MCF 10A (cell line): Measurements from ENCODE around the gene ZNF664. TPM values are rescaled to one million over a fixed set of nuclear protein-coding genes. Genes with fewer than 3 reads are reported as not detected.

Experiments used
- BruUV-seq: library from RNA; stranded (reverse); fragments of 400-500 nt; replicated peaks from 2 replicates; lab custom pipeline; 2021; lab: Mats Ljungman, UMichigan
- CTCF ChIA-PET: fragments of 300-600 bp; sonication (Branson Sonifier 250); formaldehyde crosslinking; extraction: SDS; loops from one replicate; lab custom pipeline; 2021; ENCODE audit warnings: antibody characterized with exemption, inconsistent platforms; lab: Yijun Ruan, JAX
- POLR2A ChIA-PET: fragments of 300-600, 350-650 bp; sonication (Branson Sonifier 250); formaldehyde crosslinking; extraction: SDS; loops from one replicate; lab custom pipeline; 2020; ENCODE audit warnings: antibody characterized with exemption, inconsistent platforms; lab: Yijun Ruan, JAX
- DNase-seq: peaks from one replicate; pipeline ENCODE4 v3.0.0-alpha.2; 2018; ENCODE audit not compliant: unreplicated experiment
- H3K27ac Mint-ChIP-seq: one replicate; pipeline ENCODE4 v1.8.0; 2022; ENCODE audit warnings: mild to moderate bottlenecking, low read depth, mixed read lengths; ENCODE audit not compliant: unreplicated experiment
- H3K27me3 Mint-ChIP-seq: one replicate; pipeline ENCODE4 v1.8.0; 2022; ENCODE audit warnings: mixed read lengths; ENCODE audit not compliant: insufficient read depth, unreplicated experiment
- H3K36me3 Mint-ChIP-seq: one replicate; pipeline ENCODE4 v1.8.0; 2022; ENCODE audit warnings: mild to moderate bottlenecking, moderate library complexity, mixed read lengths; ENCODE audit not compliant: insufficient read depth, unreplicated experiment
- H3K4me1 Mint-ChIP-seq: one replicate; pipeline ENCODE4 v1.8.0; 2022; ENCODE audit warnings: mixed read lengths; ENCODE audit not compliant: insufficient read depth, unreplicated experiment
- H3K4me3 Mint-ChIP-seq: one replicate; pipeline ENCODE4 v1.8.0; 2022; ENCODE audit warnings: mild to moderate bottlenecking, moderate library complexity, mixed read lengths; ENCODE audit not compliant: unreplicated experiment
- H3K9me3 Mint-ChIP-seq: one replicate; pipeline ENCODE4 v1.8.0; 2022; ENCODE audit warnings: mixed read lengths; ENCODE audit not compliant: unreplicated experiment
- intact Hi-C: fragments of 100-400 bp; cut with micrococcal nuclease; formaldehyde crosslinking; loops from 2 replicates; pipeline ENCODE4 v1.14.1; 2022
- total RNA-seq: library from RNA; stranded (reverse); gene quantifications from 2 replicates; pipeline ENCODE4 v1.2.3, GENCODE V29; 2022
- TF ChIP-seq, protein P1 (sequence below): fragments of 200-600 bp; IDR thresholded peaks from one replicate; pipeline ENCODE4 v1.8.0; 2022; ENCODE audit warnings: antibody characterized with exemption, mild to moderate bottlenecking; ENCODE audit not compliant: unreplicated experiment

Gene ZNF664
- total RNA-seq, 1 experiment from 2014 or later: 123 TPM

DNA sequence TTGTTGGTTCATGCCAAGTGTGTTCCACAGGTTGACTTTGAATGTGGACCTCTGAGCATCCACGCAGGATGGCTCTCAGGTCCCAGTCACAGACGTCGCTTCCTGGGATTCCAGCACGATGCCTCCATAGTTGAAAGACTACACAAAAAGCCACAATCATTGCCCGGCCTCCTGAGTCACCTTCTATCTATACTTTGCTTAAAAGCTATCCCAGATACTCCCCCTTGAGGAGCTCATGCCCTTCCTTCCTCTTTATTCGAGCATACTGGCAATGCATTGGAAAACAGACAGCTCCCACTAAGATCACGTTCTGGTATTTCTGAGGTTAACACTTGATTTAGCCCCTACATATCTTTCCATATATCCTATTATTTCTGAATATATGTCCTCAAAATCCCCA lies 40.1 kb downstream of the ZNF664 start:
- Mint-ChIP-seq H3K4me3 (no peak overlapping the region), H3K27me3 (no peaks in the 10 kb centered on the region), H3K9me3 (no peaks in the 10 kb centered on the region), H3K4me1 (peaks cover 13% of the 10 kb centered on the region), H3K27ac (no peak overlapping the region), H3K36me3 (peaks cover 45% of the 10 kb centered on the region)
- intact Hi-C loops: no loop called here
- TF ChIP-seq, protein P1, sequence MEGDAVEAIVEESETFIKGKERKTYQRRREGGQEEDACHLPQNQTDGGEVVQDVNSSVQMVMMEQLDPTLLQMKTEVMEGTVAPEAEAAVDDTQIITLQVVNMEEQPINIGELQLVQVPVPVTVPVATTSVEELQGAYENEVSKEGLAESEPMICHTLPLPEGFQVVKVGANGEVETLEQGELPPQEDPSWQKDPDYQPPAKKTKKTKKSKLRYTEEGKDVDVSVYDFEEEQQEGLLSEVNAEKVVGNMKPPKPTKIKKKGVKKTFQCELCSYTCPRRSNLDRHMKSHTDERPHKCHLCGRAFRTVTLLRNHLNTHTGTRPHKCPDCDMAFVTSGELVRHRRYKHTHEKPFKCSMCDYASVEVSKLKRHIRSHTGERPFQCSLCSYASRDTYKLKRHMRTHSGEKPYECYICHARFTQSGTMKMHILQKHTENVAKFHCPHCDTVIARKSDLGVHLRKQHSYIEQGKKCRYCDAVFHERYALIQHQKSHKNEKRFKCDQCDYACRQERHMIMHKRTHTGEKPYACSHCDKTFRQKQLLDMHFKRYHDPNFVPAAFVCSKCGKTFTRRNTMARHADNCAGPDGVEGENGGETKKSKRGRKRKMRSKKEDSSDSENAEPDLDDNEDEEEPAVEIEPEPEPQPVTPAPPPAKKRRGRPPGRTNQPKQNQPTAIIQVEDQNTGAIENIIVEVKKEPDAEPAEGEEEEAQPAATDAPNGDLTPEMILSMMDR: no peak
- ChIA-PET CTCF (interaction anchor here (0.5 to 0.9 kb wide), 2 partner anchors 68 to 759 kb away, joined by 3 read pairs; no protein-coding TSS in a partner anchor), POLR2A (interaction anchor here (0.7 kb wide), 1 partner anchor 276 kb away, joined by 3 read pairs; no protein-coding TSS in a partner anchor)
- BruUV-seq: no TSS peak
- DNase-seq: no peak

DNA sequence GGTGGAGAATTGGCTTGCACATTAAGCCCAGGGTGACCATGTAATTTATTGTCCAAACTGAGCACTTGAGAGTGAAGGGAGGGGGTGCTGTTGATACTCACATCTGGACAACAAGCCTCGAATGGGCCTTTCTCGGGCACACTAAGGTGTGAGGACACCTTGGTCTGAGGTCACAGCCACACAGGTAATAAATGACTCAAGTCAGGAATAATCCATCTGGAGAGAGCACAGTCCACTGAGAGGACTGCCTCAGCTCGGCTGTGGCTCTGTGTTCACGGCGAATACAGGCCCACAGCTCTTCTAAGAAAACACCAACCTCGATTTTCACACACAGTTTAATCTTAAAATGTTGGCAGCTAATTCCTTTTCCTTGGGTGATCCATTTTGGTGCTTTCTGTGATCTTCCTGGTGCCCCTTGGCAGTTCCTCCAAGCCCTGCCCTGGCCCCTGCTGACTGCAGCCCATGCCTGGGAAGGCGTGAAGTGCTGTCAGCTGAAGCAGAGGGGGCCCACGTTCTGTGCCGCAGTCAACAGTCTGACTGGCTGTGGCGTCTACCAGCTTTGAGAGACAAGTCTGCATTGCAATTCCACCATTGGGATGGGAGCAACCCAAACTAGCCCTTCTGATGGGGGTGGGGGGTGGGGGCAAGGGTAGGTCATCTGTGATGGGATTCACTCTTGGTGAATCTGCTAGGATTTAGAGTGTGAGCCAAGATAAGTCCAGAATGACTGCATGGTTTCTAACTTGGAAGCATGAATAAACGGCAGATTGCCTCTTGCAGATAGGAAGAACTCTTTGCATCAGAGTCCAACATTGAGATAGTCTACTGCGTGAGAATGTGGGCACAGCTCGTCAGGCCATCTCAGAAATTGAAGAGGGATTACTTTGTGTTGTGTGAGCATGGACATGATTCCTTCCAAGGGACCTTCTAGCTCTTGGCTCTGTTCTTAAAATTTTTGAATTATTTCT lies 42.8 kb downstream of the ZNF664 start:
- H3K4me3 Mint-ChIP-seq: no peak overlapping the region
- peaks cover 1% of the 10 kb centered on the region for H3K4me1 Mint-ChIP-seq
- POLR2A ChIA-PET: interaction anchor here (0.6 to 0.8 kb wide), 2 partner anchors 49 to 385 kb away, joined by 3 read pairs; no protein-coding TSS in a partner anchor

DNA sequence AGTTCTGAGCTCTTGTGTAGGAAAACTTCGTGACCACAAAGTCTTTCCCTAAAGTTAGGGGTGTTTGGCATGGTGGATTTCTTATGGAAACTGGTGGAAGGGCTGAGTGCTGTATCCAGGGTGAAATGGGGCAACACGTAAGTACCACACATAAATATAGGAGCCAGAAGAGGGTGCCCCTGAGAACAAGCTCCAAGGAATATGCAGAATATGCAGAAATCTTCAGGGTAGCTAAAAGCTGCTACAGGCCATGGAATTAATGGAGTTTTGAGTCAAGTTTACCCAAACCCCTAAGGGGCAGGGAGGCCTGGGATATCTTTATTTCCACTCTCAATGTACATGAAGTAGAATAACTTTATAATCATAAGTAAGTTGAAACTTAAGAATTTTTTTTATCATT lies 44.0 kb downstream of the ZNF664 start:
- CTCF ChIA-PET: interaction anchor here (0.7 to 1.5 kb wide), 4 partner anchors 15 to 112 kb away, joined by 3 to 6 read pairs (median 4); no protein-coding TSS in a partner anchor
- BruUV-seq: no TSS peak
- Mint-ChIP-seq H3K4me1 (no peaks in the 10 kb centered on the region), H3K27me3 (no peaks in the 10 kb centered on the region), H3K27ac (no peak overlapping the region), H3K9me3 (no peaks in the 10 kb centered on the region), H3K36me3 (peaks cover 29% of the 10 kb centered on the region), H3K4me3 (no peak overlapping the region)
- no peak for DNase-seq
- intact Hi-C loops: no loop called here
- POLR2A ChIA-PET: interaction anchor here (0.8 kb wide), 1 partner anchor 51 kb away, joined by 3 read pairs; no protein-coding TSS in a partner anchor
- TF ChIP-seq, protein P1: no peak

More for the DNA sequence above, 42.8 kb downstream of the ZNF664 start:
- TF ChIP-seq, protein P1: no peak
- BruUV-seq: no TSS peak
- Mint-ChIP-seq H3K9me3 (no peaks in the 10 kb centered on the region), H3K27ac (no peak overlapping the region), H3K27me3 (no peaks in the 10 kb centered on the region), H3K36me3 (peaks cover 42% of the 10 kb centered on the region)
- CTCF ChIA-PET: interaction anchor here (0.6 to 1.5 kb wide), 6 partner anchors 16 to 1168 kb away, joined by 3 to 8 read pairs (median 4); no protein-coding TSS in a partner anchor
- DNase-seq: no peak
- intact Hi-C loops: no loop called here

DNA sequence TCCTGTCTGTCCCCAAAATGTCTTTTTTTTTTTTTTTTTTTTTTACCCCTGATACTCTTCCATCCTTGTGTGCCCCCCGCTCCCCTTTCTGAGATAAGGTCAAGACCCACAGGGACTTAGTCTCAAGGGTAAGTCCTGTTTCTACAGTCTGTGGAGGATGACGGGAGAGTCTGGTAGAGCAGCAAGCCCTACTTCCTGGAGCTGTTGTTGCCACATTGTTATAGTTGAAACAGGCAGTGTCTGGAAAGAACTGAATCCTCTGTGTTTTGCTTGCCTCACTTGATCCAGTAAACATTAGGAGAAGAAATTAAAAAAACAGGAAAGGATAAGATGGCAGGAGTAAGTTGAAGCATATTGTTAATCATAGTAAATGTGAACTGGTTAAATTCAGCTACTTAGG lies 45.5 kb downstream of the ZNF664 start:
- Mint-ChIP-seq H3K9me3 (no peaks in the 10 kb centered on the region), H3K27me3 (no peaks in the 10 kb centered on the region), H3K4me1 (no peaks in the 10 kb centered on the region), H3K4me3 (no peak overlapping the region), H3K27ac (no peak overlapping the region), H3K36me3 (peaks cover 16% of the 10 kb centered on the region)
- intact Hi-C loops: no loop called here
- TF ChIP-seq, protein P1: no peak
- ChIA-PET CTCF (interaction anchor here (0.6 to 1.0 kb wide), 2 partner anchors 18 to 139 kb away, joined by 3 read pairs; no protein-coding TSS in a partner anchor), POLR2A (no interaction called here)
- DNase-seq: no peak
- no TSS peak for BruUV-seq
